Body of pancreas (tissue), 4 donors: Measurements from ENCODE around the gene USP9Y.

Experiments used
- CTCF ChIP-seq, 7 experiments: fragments of 450-650 bp in 4 of 7; fragments of 200-600 bp in 3 of 7; sonication (generic) in 3 of 7; IDR thresholded peaks; one replicate each; pipeline ENCODE4 v1.5.1; 2016 to 2019; ENCODE audit warnings: antibody characterized with exemption in 7 of 7
- POLR2A ChIP-seq, 3 donors: fragments of 450-650 bp; IDR thresholded peaks; one replicate each; pipeline ENCODE4 v1.6.1; 2016; ENCODE audit warnings: antibody characterized with exemption in 3 of 3, mild to moderate bottlenecking in 2 of 3

GRCh38 chrY:12846793-12847192, 145.8 kb downstream of the USP9Y start:
- no peak for TF ChIP-seq CTCF (IDR thresholded peaks at IDR 0.05)
- no peak for TF ChIP-seq POLR2A (IDR thresholded peaks at IDR 0.05)
